IMR-90 (cell line): Measurements from ENCODE around the gene MED12L.

Experiments used
- CEBPB ChIP-seq: IDR thresholded peaks from 2 replicates; pipeline ENCODE4 v1.6.1; 2012; ENCODE audit warnings: low read depth, low read length, improper control_type of control experiment
- CHD1 ChIP-seq: IDR thresholded peaks from 2 replicates; pipeline ENCODE4 v1.6.1; 2012; ENCODE audit warnings: low read depth, low read length, improper control_type of control experiment
- NFE2L2 ChIP-seq: fragments of 150-350 bp; IDR thresholded peaks from 2 replicates; pipeline ENCODE4 v1.6.1; 2016; ENCODE audit warnings: low read depth, mild to moderate bottlenecking, low read length
- POLR2A ChIP-seq: IDR thresholded peaks from 2 replicates; pipeline ENCODE4 v1.6.1; 2012; ENCODE audit warnings: mild to moderate bottlenecking, low read depth, low read length
- RAD21 ChIP-seq: IDR thresholded peaks from 2 replicates; pipeline ENCODE4 v1.6.1; 2012; ENCODE audit warnings: low read length, improper control_type of control experiment
- RFX5 ChIP-seq: IDR thresholded peaks from 2 replicates; pipeline ENCODE4 v1.8.0; 2012; ENCODE audit warnings: low read depth, mild to moderate bottlenecking, low read length, moderate library complexity
- SMC3 ChIP-seq: fragments of 150-350 bp; IDR thresholded peaks from 2 replicates; pipeline ENCODE4 v1.6.1; 2016; ENCODE audit warnings: low read depth, mild to moderate bottlenecking, antibody characterized with exemption, low read length, moderate library complexity
- TF ChIP-seq, protein P1 (sequence below): conservative IDR thresholded peaks from 2 replicates; pipeline ENCODE4 v1.5.1; 2012; ENCODE audit warnings: mild to moderate bottlenecking, low read depth, low read length, improper control_type of control experiment

DNA sequence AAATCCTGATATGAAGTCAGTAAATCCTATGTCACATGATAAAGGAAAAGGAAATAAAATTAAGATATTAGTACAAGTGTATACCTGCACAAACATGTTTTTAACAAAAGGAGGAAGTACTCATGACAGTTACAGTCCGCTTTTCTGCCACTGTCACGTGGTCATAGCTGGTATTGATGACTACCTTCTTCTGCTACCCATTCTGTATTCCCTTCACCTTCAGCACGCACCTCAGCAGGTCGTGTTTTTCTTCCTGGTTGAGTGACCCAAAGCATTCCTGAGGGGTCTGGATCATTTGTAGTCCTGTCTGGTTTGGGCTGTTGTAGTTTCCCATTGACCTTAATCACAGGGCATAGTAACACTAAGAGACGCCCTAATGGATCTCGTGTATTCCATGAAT lies 334.3 kb downstream of the MED12L start:
- TF ChIP-seq, protein P1, sequence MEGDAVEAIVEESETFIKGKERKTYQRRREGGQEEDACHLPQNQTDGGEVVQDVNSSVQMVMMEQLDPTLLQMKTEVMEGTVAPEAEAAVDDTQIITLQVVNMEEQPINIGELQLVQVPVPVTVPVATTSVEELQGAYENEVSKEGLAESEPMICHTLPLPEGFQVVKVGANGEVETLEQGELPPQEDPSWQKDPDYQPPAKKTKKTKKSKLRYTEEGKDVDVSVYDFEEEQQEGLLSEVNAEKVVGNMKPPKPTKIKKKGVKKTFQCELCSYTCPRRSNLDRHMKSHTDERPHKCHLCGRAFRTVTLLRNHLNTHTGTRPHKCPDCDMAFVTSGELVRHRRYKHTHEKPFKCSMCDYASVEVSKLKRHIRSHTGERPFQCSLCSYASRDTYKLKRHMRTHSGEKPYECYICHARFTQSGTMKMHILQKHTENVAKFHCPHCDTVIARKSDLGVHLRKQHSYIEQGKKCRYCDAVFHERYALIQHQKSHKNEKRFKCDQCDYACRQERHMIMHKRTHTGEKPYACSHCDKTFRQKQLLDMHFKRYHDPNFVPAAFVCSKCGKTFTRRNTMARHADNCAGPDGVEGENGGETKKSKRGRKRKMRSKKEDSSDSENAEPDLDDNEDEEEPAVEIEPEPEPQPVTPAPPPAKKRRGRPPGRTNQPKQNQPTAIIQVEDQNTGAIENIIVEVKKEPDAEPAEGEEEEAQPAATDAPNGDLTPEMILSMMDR: no peak
- no peak for TF ChIP-seq CEBPB
- no peak for TF ChIP-seq RFX5
- TF ChIP-seq NFE2L2: no peak
- no peak for TF ChIP-seq POLR2A
- TF ChIP-seq CHD1: no peak
- no peak for TF ChIP-seq RAD21
- TF ChIP-seq SMC3: no peak
